Measurements from ENCODE around the gene MAPK13.
"Not testable (repeated sequence)": the region's sequence is repeated elsewhere in the genome, so short reads cannot be mapped to it uniquely, and the experiment has no call there.

GRCh38 chr6:36124346-36124745, 6.0 kb upstream of the MAPK13 start:
- not testable (repeated sequence) for TF ChIP-seq CTCF (conservative IDR thresholded peaks at IDR 0.05); EZH2 (IDR thresholded peaks at IDR 0.05; ENCODE audit: low read depth)

Measured in PC-9 (cell line).